NOMO-1 treated with DMSO at 0.1 percent for 48 hours (cell line): ENCODE data around the gene LILRB3.
"Not testable (repeated sequence)": the region's sequence is repeated elsewhere in the genome, so short reads cannot be mapped to it uniquely, and the experiment has no call there.

ENCODE experiments used
- DNase-seq: peaks from one replicate; lab custom pipeline; 2025; ENCODE audit not compliant: unreplicated experiment; lab: John Stamatoyannopoulos, UW

The LILRB3 gene

DNA sequence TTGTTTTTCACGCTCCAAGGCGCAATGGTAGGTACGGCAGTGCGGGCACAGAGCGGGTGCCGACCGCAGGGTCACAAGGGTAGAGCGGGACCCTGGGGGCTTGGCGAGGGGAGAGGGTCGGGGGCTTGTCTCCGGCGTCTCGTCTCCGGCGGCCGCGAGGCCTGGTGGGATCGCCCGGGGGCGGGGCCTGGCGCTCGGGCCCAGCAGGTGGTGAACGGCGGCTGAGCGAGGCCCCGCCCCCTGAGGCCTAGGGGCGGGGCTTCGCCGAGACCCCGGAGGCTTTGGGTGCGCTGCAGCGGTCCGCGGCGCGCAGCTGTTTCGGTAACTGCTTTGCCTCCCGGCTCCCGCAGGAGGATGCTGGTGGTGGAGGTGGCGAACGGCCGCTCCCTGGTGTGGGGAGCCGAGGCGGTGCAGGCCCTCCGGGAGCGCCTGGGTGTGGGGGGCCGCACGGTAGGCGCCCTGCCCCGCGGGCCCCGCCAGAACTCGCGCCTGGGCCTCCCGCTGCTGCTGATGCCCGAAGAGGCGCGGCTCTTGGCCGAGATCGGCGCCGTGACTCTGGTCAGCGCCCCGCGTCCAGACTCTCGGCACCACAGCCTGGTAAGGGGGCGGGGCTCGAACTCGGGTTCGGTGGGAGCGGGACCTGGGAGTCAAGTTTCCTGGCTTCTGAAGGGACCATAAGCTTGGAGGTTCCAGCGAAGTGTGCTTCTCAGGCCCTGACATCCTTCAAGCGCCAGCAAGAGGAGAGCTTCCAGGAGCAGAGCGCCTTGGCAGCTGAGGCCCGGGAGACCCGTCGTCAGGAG is 31.6 kb downstream of the LILRB3 start, which contains the start of gene TSEN34:
TSEN34 (plus strand) TSS at position 298 of the 800 bp plus-strand sequence; CDS start at position 355, 57 bp downstream.
- DNase-seq, result peak; percentile 83

DNA sequence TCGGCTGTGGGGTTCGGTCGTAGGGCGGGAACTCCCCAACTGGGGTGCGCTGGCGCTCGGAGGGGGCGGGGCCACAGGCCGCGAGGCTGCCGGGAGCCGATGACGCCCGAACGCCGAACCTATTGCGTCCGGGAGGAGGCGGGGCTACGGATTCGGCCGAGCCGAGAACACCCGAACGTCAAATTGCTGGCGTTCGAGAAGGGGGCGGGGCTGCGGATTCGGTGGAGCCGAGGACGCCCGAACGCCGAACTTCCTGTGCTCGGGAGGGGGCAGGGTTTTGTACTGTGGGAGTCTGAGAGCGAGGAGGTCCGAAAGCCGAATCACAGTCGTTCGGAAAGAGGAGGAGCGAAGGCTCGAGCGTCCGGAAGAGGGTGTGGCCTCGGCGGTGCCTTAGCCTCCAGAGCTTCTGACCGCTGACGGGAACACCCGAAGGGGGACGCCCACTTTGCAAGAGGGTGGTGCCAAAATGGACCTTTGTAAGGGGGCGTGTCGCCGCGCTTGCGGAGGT is 32.2 kb downstream of the LILRB3 start:
- peak; percentile 99 for DNase-seq

DNA sequence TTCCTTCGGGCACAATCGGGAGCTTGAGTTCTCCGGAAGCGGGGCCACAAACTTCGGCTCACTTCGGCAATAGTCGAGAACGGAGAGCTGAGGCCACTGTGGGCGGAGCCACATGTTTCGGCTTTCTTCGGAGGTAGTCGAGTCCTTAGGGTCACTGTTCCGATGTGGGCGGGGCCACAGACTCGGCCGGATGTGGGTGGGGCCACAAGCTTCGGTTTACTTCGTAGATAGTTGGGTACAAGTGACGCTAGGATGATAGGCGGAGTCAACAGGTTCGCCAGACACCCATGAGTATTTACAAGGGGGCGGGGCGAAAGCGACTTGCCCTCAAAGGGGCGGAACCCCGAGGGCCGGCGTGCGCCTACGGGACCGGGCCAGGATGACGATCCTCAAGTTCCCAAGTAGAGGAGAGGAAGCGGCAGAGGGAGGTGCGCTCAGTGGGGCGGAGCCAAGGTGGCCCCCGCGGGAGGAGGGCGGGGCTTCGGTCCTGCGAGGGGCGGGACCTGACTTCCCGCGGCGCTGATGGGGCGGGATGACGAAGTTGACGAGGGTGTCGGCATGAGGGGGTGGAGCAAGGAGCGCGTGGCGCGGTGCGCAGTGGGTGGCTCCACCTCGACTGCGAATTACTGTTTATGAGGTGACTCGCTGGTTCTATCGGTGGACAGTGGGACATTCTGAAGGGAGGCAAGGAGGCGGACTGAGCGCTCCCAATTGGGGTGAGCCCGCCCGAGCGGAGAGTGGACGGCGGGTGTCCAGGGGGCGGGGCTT is 32.9 kb downstream of the LILRB3 start:
- DNase-seq, result peak; percentile 100

- no peak for DNase-seq
Observed at GRCh38 chr19:54189145-54189734, 33.6 kb downstream of the LILRB3 start, which contains the start of gene MBOAT7. MBOAT7 (minus strand) TSS chr19:54189580; CDS start chr19:54188508, 1,072 bp downstream.

GRCh38 chr19:54188215-54188871 is 34.5 kb downstream of the LILRB3 start:
- DNase-seq, result peak; percentile 82

DNA sequence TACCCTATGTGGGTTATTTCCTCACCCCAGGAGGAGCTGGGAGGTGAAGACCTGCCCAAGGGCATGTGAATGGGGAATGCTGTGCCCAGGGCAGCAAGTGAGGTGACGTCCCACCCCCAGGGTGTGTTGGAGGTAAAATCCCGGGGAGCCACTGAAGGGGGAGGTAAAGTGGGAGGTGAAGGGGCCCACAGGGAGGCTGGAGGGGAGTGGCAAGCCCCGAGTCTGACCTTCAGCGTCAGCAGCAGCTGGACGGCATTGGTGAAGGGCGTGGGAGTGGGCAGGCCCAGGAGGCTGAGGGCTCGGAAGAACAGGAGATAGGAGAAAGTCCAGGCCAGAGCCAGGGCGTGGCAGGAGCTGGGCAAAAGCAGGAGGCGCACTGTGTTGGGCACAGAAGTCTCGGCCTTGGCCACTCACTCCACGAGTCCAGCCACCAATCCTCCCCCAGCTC is 35.8 kb downstream of the LILRB3 start:
- no peak for DNase-seq

DNA sequence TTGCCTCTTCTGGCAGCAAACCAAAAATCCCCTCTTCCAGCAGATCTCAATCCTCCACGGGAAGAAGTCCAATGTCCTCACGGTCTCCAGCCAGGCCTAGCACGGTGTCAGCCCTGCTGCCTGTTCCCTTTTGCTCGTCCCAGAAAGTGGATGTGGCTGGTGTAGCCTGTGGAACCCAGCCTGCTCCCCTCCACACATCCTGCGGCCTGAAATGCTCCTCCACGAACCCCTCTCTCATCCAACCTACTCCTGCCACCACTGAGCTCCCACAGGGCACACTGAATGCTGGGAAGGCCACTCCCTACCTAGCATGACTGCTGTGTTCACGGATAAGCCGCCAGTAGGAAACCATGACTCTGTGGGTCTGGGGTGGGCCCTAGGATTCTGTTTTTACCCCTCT is 36.5 kb downstream of the LILRB3 start:
- no peak for DNase-seq

GRCh38 chr19:54183431-54183830 is 39.4 kb downstream of the LILRB3 start:
- DNase-seq, result no peak

DNA sequence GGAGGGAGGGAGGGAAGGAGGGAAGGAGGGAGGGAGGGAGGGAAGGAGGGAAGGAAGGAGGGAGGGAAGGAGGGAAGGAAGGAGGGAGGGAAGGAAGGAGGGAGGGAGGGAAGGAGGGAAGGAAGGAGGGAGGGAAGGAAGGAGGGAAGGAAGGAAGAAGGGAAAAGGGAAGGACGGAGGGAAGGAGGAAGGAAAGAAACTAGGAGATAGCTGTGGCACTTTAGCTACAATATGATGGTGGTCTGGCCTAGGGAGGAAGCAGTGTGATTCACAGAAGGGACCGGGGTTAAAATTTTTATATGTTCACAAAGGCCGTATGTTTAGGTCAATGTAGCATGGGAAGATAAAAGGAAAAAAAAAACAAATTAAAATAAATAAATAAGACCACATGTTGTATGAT is 40.9 kb downstream of the LILRB3 start:
- not testable (repeated sequence) for DNase-seq

DNA sequence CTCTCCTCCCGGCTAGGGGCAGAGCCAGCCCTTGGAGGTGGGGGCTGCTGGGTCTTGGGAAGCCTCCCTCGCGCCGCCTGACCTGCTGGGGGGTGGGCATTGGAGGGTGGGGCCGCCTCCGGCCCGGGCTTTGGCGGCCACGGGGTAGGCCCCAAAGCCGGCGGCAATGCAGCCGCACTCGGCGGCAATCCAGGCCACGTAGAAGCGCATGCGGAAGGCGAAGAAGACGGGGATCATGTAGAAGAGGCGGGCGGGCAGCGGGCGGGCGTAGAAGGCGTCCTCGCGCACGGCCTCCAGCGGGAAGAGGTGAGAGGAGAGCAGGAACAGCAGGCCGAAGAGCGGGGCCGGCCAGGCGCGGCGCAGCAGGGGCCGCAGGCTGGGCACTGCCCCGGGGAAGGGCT is 42.1 kb downstream of the LILRB3 start:
- no peak for DNase-seq

DNA sequence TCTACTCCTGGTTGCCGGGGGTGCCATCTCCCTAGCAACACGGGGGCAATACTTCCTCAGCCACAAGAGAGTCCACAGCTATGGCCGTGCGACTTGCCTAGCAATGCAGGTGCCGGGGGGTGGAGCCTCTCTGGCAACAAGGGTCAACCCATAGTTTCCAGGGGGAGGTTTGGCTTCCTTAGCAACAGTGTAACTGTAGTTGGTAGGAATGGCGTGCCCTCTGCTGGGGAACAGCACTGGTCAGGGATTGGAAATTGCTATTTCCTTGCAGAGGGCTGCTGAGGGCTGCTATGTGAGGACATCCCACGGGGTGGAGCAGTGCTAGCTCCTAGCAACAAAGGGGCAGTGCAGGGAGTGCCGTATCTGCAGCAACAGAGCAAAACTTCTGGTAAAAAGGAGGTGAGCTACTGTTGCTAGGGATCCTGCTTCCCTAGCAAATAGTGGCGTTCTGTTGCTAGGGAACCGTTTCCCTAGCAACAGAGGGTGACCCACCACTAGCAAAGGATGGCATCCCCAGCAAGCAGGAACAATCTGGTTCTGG is 42.8 kb downstream of the LILRB3 start:
- no peak for DNase-seq

DNA sequence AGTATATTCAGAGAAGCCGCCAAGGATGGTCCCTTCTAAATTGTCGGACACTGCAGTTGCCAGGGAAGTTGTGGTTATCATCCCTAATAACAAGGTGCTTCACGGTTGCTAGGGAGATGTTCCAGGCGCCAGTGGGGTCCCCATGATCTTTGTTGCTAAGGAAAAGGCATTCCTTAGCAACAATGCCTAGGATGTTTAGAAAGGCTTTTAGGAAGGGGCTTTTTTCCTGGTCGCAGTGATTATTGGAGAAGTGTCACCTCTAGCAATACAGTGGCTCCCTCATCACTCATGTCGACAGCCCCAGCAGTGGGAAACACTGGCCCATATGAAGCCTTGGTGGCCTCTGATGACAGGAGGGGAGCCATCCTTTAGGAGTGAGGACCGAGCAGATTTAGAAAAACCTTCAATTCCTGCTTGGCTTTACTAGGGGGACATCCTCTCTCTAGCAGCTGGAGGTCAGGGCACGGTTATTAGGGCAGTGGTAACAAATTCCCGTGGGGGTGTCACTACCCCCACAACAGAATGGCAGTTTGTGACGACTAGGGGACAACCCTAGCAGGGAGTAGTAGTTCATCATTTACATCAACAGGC is 43.5 kb downstream of the LILRB3 start:
- DNase-seq, result no peak

DNA sequence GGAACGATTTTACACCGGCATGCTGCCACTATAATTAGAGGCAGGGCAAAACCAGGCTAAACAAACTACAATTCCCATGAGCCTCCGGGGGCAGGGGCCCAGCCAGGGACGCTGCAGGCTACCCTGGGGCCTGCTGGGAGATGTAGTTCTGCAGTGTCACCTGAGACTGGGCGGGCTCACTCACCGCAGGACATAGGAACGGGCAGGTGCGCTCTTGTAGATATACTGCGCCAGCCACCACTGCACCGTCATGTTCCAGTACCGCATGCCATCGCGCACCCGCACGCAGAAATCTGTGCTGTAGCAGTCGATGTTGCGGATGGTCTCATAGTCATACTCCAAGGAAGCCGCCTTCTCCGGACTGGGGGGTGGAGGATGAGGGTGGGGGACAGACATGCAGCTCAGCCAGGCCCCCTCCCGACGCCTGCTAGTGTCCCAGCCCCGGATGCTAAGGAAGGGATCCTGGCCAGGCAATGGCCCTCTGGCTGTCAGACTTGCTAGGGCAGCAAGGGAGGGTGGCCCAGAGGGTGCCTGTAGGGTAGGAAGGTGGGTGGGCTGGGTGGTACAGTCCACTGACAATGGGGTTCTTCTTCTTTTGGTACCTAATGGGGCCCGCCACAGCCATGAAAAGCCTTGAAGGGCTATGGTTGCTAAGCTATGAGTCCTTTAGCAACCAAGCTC is 44.1 kb downstream of the LILRB3 start:
- no peak for DNase-seq

DNA sequence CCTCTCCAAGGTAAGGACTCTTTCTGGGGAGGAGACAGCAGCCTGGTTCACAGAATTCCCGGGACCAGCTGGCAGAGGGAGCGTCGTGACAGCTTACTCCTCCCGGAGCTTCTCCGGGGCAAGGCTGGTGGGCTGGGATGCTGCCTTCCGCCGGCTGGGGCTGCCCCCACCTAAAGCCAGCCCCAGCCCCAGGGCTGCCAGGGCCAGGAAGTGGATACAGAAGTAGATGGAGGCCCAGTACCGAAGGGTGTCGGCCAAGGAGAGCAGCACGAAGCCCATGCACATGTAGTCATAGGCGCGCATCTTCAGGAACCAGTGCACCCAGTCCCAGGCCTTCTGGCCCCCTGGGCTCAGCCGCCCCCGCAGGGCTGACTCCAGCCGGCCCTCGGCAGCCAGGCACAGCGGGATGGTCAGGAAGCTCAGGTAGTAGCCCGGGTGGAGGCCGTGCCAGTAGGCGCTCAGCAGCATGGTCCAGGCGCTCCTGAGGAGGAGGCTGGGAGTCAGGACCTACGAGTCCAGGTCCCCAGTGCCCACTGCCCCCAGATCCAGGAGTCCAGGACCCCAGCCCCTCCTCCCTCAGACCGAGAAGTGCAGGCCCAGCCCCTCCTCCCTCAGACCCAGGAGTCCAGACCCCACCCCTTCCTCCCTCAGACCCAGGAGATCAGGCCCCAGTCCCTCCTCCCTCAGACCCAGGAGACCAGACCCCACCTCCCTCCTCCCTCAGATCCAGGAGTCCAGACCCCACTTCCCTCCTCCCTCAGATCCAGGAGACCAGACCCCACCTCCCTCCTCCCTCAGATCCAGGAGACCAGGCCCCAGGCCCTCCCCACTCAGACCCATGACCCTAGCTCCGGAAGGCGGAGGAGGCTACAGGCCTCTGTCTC is 48.6 kb downstream of the LILRB3 start:
- no peak for DNase-seq

DNA sequence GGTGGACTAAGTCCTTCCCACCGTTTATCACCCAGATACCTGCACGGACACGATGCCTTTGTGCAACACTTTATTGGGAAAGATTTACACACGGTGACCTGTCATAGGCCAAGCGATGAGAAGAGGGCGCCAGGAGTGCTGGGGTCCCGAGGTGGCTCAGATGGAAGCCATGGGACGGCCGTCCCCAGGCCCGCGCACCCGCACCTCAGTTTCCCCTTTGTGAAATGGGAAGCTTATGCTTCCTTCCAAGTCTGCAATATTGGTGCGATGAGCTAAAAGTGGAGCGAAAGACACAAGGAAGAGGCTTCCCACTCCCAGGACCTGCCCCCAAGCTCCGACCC is 49.5 kb downstream of the LILRB3 start:
- DNase-seq, result no peak

DNA sequence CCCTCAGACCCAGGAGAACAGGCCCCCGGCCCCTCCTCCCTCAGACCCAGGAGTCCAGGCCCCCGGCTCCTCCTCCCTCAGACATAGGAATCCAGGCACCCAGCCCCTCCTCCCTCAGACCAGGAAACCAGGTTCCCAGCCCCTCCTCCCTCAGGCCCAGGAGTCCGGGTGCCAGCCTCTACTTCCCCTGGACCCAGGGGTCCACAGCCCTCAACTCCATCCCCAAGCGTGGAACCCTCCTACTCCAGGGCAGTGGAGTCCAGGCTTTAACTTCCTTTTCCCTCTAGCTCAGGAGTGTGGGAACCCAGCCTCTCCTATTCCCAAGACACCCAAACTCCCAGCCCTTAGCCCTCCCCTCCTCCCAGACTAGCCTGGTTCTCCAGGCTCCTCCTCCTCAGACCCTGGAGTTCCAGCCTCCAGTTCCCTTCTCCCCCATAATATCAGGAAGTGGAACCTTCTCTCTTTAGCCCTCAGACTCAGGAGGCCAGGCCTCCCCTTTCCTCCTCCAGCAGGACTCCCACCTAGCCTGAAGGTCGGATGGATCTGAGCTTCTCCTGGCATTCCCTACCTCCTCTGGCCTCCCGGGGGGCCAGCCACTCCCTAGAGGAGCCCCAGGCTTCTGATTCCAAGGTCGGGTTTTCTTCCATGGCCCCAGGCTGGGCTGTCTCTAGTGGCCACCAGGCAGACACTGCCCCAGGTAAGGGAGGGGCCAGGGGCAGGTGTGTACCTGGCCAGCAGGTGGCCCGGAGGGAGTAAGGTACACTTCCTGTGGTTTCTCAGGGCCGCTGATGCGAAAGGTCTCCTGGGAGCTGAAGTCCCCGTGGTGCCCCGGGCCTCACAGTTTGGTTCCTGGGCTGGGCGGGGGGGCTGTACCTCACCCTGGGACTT is 50.1 kb downstream of the LILRB3 start, which contains the start of gene TMC4:
TMC4 (minus strand) TSS at position 690 of the 888 bp plus-strand sequence; CDS start at position 647, 43 bp downstream.
- peak; percentile 7 for DNase-seq

- not testable (repeated sequence) for DNase-seq
Observed at GRCh38 chr19:54171736-54172431, 50.9 kb downstream of the LILRB3 start.
